Large intestine (tissue), 3 donors: ENCODE data around the gene TBC1D2B. TPM values are rescaled to one million over a fixed set of nuclear protein-coding genes. Genes with fewer than 3 reads are reported as not detected.
"Not testable (repeated sequence)": the region's sequence is repeated elsewhere in the genome, so short reads cannot be mapped to it uniquely, and the experiment has no call there.

ENCODE experiments used
- DNase-seq, 2 donors: peaks; one replicate each; pipeline versions ENCODE4 v3.0.0 to v3.0.0-alpha.2; 2013
- H3K27ac ChIP-seq: one replicate; pipeline ENCODE4 v1.5.1; 2013; ENCODE audit warnings: low read length
- H3K27me3 ChIP-seq: 2 replicates; pipeline ENCODE4 v1.6.1; 2013; ENCODE audit warnings: low read length; ENCODE audit not compliant: control insufficient read depth, insufficient read depth
- H3K36me3 ChIP-seq: 2 replicates; pipeline ENCODE4 v1.6.1; 2013; ENCODE audit warnings: low read length; ENCODE audit not compliant: control insufficient read depth, insufficient read depth
- H3K4me1 ChIP-seq: one replicate; pipeline ENCODE4 v1.6.1; 2013; ENCODE audit warnings: low read length; ENCODE audit not compliant: control insufficient read depth, insufficient read depth
- H3K4me3 ChIP-seq: one replicate; pipeline ENCODE4 v1.5.1; 2013; ENCODE audit warnings: low read length
- H3K9me3 ChIP-seq: one replicate; pipeline ENCODE4 v1.6.1; 2013; ENCODE audit warnings: mild to moderate bottlenecking, low read depth, low read length, moderate library complexity; ENCODE audit not compliant: control insufficient read depth
- WGBS: methylation state at CpG from one replicate; pipeline ENCODE4 v1.1.5; 2013; ENCODE audit warnings: low lambda C conversion rate; ENCODE audit not compliant: insufficient coverage; 5-methylcytosine and 5-hydroxymethylcytosine counted together
- polyA plus RNA-seq: library from polyadenylated mRNA; unstranded; fragments of 120-200 nt; gene quantifications from one replicate; pipeline ENCODE4 v1.2.1, GENCODE V29; 2013

TBC1D2B gene
- polyA plus RNA-seq, 1 donor, result 44.6 TPM

GRCh38 chr15:77989296-77990143 is 88.0 kb downstream of the TBC1D2B start:
- Histone ChIP-seq H3K27me3 (no peaks in the 10 kb centered on the region), H3K27ac (no peak overlapping the region), H3K36me3 (peaks cover 11% of the 10 kb centered on the region), H3K4me3 (no peak overlapping the region), H3K4me1 (peaks cover 18% of the 10 kb centered on the region), H3K9me3 (no peaks in the 10 kb centered on the region)
- WGBS, result no CpG with 5 or more reads among the region's 22 CpGs
- no peak for DNase-seq

GRCh38 chr15:77988347-77989295 is 88.9 kb downstream of the TBC1D2B start:
- Histone ChIP-seq H3K36me3 (peaks cover 4% of the 10 kb centered on the region), H3K27me3 (no peaks in the 10 kb centered on the region), H3K27ac (no peak overlapping the region), H3K4me3 (no peak overlapping the region), H3K9me3 (no peaks in the 10 kb centered on the region), H3K4me1 (peaks cover 18% of the 10 kb centered on the region)
- DNase-seq, result no peak
- WGBS, result no CpG with 5 or more reads among the region's 34 CpGs

- not testable (repeated sequence) for H3K4me3 ChIP-seq, H3K27ac ChIP-seq, H3K9me3 ChIP-seq, H3K27me3 ChIP-seq, DNase-seq, H3K36me3 ChIP-seq
- peaks cover 18% of the 10 kb centered on the region for H3K4me1 ChIP-seq
- WGBS, result no CpG with 5 or more reads among the region's 15 CpGs
These were observed 89.8 kb downstream of the TBC1D2B start for GRCh38 chr15:77987765-77988136.

- no peaks in the 10 kb centered on the region for H3K9me3 ChIP-seq
- no peak for DNase-seq
- H3K27me3 ChIP-seq, result no peaks in the 10 kb centered on the region
- WGBS, result no CpG with 5 or more reads among the region's 24 CpGs
- no peak overlapping the region for H3K27ac ChIP-seq
- no peak overlapping the region for H3K4me3 ChIP-seq
- H3K36me3 ChIP-seq, result no peaks in the 10 kb centered on the region
- H3K4me1 ChIP-seq, result peaks cover 18% of the 10 kb centered on the region
These were observed 90.4 kb downstream of the TBC1D2B start for GRCh38 chr15:77986891-77987764.

DNA sequence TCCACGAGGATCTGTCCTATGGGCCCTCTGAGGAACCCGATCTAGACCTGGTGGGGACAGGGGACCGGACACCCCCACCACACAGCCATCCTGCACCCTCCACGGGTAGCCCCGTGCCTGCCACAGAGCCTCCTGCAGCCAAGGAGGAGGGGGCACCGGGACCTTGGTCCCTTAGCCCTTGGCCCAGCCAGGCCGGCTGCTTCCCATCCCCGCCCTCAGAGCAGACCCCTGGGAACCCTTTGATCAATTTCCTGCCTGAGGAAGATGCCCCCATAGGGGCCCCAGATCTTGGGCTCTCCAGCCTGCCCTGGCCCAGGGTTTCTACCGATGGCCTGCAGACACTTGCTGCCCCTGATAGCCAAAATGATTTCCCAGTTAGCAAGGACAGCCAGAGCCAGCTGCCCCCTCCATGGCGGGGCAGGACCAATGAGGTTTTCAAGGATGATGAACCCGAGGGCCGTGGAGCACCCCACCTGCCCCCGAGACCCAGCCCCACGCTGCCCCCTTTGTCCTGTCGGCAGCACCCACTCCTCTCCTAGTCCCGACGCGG is 91.5 kb downstream of the TBC1D2B start:
- Histone ChIP-seq H3K27ac (no peak overlapping the region), H3K4me1 (peaks cover 13% of the 10 kb centered on the region), H3K4me3 (no peak overlapping the region), H3K9me3 (no peaks in the 10 kb centered on the region), H3K36me3 (no peaks in the 10 kb centered on the region), H3K27me3 (no peaks in the 10 kb centered on the region)
- WGBS, result no CpG with 5 or more reads among the region's 18 CpGs
- DNase-seq, result no peak

DNA sequence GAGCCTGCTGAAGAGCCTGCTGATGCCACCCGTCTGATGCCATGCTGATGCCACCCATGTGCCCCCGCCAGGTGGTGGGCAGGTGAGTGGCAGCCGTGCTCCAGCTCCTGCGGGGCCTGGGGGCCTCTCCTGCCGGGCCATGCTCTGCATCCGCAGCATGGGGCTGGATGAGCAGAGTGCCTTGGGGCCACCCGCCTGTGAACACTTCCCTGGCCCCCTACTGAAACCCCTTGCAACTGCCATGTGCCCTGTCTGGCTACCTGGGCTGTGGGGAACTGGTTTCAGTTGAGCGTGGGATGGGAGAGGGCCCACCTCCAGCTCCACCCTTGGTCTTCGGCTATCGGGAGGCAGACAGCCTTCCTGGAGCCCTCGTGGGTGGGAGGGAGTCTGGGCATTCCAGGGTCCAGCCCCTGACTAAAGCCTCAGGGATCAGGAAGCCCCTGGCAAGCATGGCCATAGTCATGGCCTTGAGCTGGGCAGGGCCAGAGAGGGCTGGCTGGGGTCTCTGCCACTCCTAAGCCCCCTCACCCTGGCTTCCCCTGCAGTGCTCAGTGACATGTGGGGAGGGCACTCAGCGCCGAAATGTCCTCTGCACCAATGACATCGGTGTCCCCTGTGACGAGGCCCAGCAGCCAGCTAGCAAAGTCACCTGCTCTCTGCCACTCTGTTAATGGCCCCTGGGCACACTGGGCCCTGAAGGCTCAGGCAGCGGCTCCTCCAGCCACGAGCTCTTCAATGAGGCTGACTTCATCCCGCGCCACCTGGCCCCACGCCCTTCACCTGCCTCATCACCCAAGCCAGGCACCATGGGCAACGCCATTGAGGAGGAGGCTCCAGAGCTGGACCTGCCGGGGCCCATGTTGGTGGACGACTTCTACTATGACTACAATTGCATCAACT is 92.2 kb downstream of the TBC1D2B start:
- H3K36me3 ChIP-seq, result no peaks in the 10 kb centered on the region
- no peaks in the 10 kb centered on the region for H3K27me3 ChIP-seq
- H3K4me1 ChIP-seq, result peaks cover 7% of the 10 kb centered on the region
- no peak overlapping the region for H3K4me3 ChIP-seq
- no peak overlapping the region for H3K27ac ChIP-seq
- no CpG with 5 or more reads among the region's 23 CpGs for whole genome bisulfite sequencing
- no peaks in the 10 kb centered on the region for H3K9me3 ChIP-seq
- no peak for DNase-seq

- Histone ChIP-seq H3K4me1 (no peaks in the 10 kb centered on the region), H3K27ac (no peak overlapping the region), H3K9me3 (no peaks in the 10 kb centered on the region), H3K4me3 (no peak overlapping the region), H3K27me3 (no peaks in the 10 kb centered on the region), H3K36me3 (no peaks in the 10 kb centered on the region)
- no CpG with 5 or more reads among the region's 7 CpGs for WGBS
- DNase-seq, result no peak
These were observed 93.1 kb downstream of the TBC1D2B start for GRCh38 chr15:77984446-77984861.

DNA sequence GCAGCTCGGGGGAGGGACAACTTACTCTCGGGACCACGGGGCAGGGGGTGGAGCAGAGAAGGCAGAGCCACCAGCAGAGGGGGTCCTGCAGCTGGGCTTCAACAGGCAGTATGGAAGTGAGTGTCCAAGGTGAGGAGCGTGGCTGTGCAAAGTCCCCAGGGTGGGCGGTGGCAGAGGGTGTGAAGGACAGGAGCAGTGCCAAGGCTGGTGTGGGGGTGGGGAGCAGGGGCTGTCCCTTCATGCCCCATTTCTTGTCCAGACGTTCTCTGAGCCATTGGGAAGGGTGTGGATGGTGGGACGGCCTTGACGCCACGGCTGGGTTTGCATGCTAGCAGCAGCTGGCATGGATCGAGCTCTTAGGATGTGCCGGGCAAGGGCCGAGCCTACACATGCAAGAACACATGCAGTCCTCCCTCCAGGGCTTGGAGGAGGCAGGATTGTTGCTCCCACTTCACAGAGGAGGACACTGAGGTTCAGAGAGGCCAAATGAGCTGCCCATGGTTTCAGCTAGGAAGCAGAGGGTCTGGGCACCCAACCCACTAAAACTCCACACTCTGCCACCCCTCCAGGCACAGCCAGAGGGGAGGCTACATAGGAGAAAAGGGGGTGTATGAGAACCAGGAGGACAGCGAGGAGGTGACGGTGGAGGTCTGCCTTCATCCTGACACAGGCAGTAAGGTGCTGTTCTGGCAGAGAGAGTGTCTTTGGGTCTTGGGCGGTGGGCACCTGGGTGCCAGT is 93.6 kb downstream of the TBC1D2B start:
- WGBS, result no CpG with 5 or more reads among the region's 15 CpGs
- no peak for DNase-seq

More for the DNA sequence above, 93.6 kb downstream of the TBC1D2B start:
- Histone ChIP-seq H3K27me3 (no peaks in the 10 kb centered on the region), H3K4me1 (no peaks in the 10 kb centered on the region), H3K36me3 (no peaks in the 10 kb centered on the region), H3K27ac (no peak overlapping the region), H3K4me3 (no peak overlapping the region), H3K9me3 (no peaks in the 10 kb centered on the region)
